Measurements from ENCODE around the gene IGIP.

DNA sequence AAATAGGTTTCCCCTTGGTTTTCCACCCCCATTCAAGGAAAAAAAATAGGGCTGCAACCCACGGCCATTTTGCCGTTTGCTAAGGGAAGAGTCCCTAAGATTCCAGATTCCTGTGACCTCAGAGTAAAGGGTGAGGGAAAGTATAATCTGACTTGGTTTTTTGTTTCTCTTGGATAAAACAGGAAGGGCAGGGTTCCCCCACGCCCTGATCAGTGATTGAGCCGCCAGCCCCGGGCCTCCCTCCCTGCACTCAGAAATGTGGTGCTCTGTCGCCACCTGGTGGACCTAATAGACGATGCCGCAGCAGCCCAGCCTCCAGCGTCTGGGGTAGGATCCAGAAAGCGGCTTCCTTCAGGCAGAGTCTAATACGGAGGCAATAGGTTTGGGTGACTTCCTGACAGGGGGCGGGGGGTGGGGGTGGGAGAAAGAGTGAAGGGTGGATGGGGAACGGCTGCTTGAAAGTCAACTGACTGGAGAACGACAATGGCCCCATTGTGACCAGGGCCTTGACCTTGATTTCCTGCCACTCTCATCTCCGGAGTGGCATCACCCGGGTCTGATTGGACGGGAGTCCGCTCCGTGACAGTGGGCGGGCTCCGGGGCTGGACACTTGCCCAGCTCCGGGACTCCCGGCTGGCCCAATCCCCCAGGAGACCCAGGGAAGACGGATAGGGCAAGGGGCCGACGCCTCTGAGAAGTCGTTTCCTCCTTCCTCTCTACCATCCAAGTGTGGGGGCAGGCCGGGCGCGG lies 31.5 kb downstream of the IGIP start:
- TF ChIP-seq MYC (IDR thresholded peaks at IDR 0.05; ENCODE audit: low read depth, low read length) = no peak
- TF ChIP-seq, protein P1, sequence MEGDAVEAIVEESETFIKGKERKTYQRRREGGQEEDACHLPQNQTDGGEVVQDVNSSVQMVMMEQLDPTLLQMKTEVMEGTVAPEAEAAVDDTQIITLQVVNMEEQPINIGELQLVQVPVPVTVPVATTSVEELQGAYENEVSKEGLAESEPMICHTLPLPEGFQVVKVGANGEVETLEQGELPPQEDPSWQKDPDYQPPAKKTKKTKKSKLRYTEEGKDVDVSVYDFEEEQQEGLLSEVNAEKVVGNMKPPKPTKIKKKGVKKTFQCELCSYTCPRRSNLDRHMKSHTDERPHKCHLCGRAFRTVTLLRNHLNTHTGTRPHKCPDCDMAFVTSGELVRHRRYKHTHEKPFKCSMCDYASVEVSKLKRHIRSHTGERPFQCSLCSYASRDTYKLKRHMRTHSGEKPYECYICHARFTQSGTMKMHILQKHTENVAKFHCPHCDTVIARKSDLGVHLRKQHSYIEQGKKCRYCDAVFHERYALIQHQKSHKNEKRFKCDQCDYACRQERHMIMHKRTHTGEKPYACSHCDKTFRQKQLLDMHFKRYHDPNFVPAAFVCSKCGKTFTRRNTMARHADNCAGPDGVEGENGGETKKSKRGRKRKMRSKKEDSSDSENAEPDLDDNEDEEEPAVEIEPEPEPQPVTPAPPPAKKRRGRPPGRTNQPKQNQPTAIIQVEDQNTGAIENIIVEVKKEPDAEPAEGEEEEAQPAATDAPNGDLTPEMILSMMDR (IDR thresholded peaks at IDR 0.05; ENCODE audit: extremely low read depth in 1 of 2, insufficient read depth in 1 of 2, low read depth in 1 of 2, low read length in 2 of 2) = peak; percentile 81 to 86
- TF ChIP-seq EZH2 (IDR thresholded peaks at IDR 0.05; ENCODE audit: borderline replicate concordance, low read depth, low read length, severe bottlenecking) = no peak
- no peak for TF ChIP-seq POLR2A (IDR thresholded peaks at IDR 0.05; ENCODE audit: low read depth, low read length)
- TF ChIP-seq MAX (IDR thresholded peaks at IDR 0.05; ENCODE audit: insufficient read depth, insufficient read length) = no peak
- TF ChIP-seq POLR2AphosphoS5 (IDR thresholded peaks at IDR 0.05; ENCODE audit: insufficient read depth, low read depth, low read length) = no peak
- no peak for TF ChIP-seq JUN (IDR thresholded peaks at IDR 0.05; ENCODE audit: borderline replicate concordance, insufficient read depth, insufficient read length, low read depth)
- TF ChIP-seq GATA2 (IDR thresholded peaks at IDR 0.05; ENCODE audit: insufficient read depth, insufficient read length, low read depth, low read length) = no peak

Measured in endothelial cell of umbilical vein (primary cell).